Uterus (tissue), 2 donors: ENCODE results near the gene SLC6A6.

ENCODE experiments used
- CTCF ChIP-seq, 4 experiments: fragments of 200-600 bp in 2 of 4; fragments of 450-650 bp in 2 of 4; sonication (generic) in 2 of 4; IDR thresholded peaks; one replicate each; pipeline ENCODE4 v1.5.1; 2016 to 2019; ENCODE audit warnings: antibody characterized with exemption in 4 of 4, mild to moderate bottlenecking in 2 of 4, moderate library complexity in 1 of 4
- POLR2A ChIP-seq, 2 donors: fragments of 450-650 bp; IDR thresholded peaks; one replicate each; pipeline ENCODE4 v1.6.1; 2016; ENCODE audit warnings: antibody characterized with exemption in 2 of 2, mild to moderate bottlenecking in 1 of 2, moderate library complexity in 1 of 2

- TF ChIP-seq CTCF (IDR thresholded peaks at IDR 0.05), result no peak
- no peak for TF ChIP-seq POLR2A (IDR thresholded peaks at IDR 0.05)
Observed at GRCh38 chr3:14497321-14497720, 94.9 kb downstream of the SLC6A6 start.
